H9 (cell line): ENCODE data around the gene ADGRA1. TPM values are rescaled to one million over a fixed set of nuclear protein-coding genes. Genes with fewer than 3 reads are reported as not detected.
"Not testable (repeated sequence)": the region's sequence is repeated elsewhere in the genome, so short reads cannot be mapped to it uniquely, and the experiment has no call there.

ENCODE experiments used
- DNase-seq: peaks from one replicate; pipeline ENCODE4 v3.0.0-alpha.2; 2017
- H2AFZ ChIP-seq: one replicate; pipeline ENCODE4 v1.6.1; 2013; ENCODE audit warnings: mild to moderate bottlenecking, low read length, control low read depth, moderate library complexity
- H2AK5ac ChIP-seq: 2 replicates; pipeline ENCODE4 v1.6.1; 2013; ENCODE audit warnings: low read length, control low read depth, mixed read lengths; ENCODE audit not compliant: insufficient read length
- H2BK120ac ChIP-seq: one replicate; pipeline ENCODE4 v1.6.1; 2013; ENCODE audit warnings: low read depth, mild to moderate bottlenecking, low read length, control low read depth, inconsistent platforms; ENCODE audit not compliant: poor library complexity, severe bottlenecking
- H2BK12ac ChIP-seq: 2 replicates; pipeline ENCODE4 v1.6.1; 2013; ENCODE audit warnings: low read length, control low read depth, mixed read lengths, low read depth; ENCODE audit not compliant: insufficient read length
- H2BK15ac ChIP-seq: 2 replicates; pipeline ENCODE4 v1.6.1; 2013; ENCODE audit warnings: low read depth, low read length, control low read depth
- H2BK20ac ChIP-seq: one replicate; pipeline ENCODE4 v1.6.1; 2013; ENCODE audit warnings: low read depth, mild to moderate bottlenecking, low read length, control low read depth, inconsistent platforms; ENCODE audit not compliant: poor library complexity, severe bottlenecking
- H2BK5ac ChIP-seq: 2 replicates; pipeline ENCODE4 v1.6.1; 2013; ENCODE audit warnings: low read length, control low read depth, mixed read lengths; ENCODE audit not compliant: insufficient read length
- H3K14ac ChIP-seq: 2 replicates; pipeline ENCODE4 v1.6.1; 2013; ENCODE audit warnings: low read length, control low read depth; ENCODE audit not compliant: insufficient read depth
- H3K18ac ChIP-seq: 2 replicates; pipeline ENCODE4 v1.6.1; 2013; ENCODE audit warnings: low read depth, mild to moderate bottlenecking, mixed read lengths, low read length, control low read depth; ENCODE audit not compliant: insufficient read length
- H3K23ac ChIP-seq: 2 replicates; pipeline ENCODE4 v1.6.1; 2013; ENCODE audit warnings: low read length, control low read depth, mixed read lengths, low read depth; ENCODE audit not compliant: insufficient read length
- H3K23me2 ChIP-seq: 2 replicates; pipeline ENCODE4 v1.6.1; 2013; ENCODE audit warnings: low read depth, mild to moderate bottlenecking, mixed read lengths, low read length, control low read depth; ENCODE audit not compliant: insufficient read length, poor library complexity, severe bottlenecking
- H3K27ac ChIP-seq: 2 replicates; pipeline ENCODE4 v1.5.1; 2013; ENCODE audit warnings: low read length, control low read depth, mixed read lengths, low read depth; ENCODE audit not compliant: insufficient read length
- H3K27me3 ChIP-seq: 2 replicates; pipeline ENCODE4 v1.6.1; 2013; ENCODE audit warnings: low read length, control low read depth, inconsistent platforms; ENCODE audit not compliant: insufficient read depth
- H3K4ac ChIP-seq: 2 replicates; pipeline ENCODE4 v1.6.1; 2013; ENCODE audit warnings: low read depth, mild to moderate bottlenecking, control low read depth, inconsistent platforms, low read length, moderate library complexity
- H3K4me1 ChIP-seq: 2 replicates; pipeline ENCODE4 v1.6.1; 2013; ENCODE audit warnings: low read length, control low read depth, inconsistent platforms; ENCODE audit not compliant: insufficient read depth
- H3K4me2 ChIP-seq: 2 replicates; pipeline ENCODE4 v1.6.1; 2013; ENCODE audit warnings: low read length, control low read depth, mixed read lengths; ENCODE audit not compliant: insufficient read length, insufficient read depth
- H3K56ac ChIP-seq: 2 replicates; pipeline ENCODE4 v1.6.1; 2013; ENCODE audit warnings: low read depth, mild to moderate bottlenecking, mixed read lengths, low read length, control low read depth; ENCODE audit not compliant: insufficient read length
- H3K79me1 ChIP-seq: 2 replicates; pipeline ENCODE4 v1.6.1; 2013; ENCODE audit warnings: low read depth, mild to moderate bottlenecking, moderate library complexity, low read length, control low read depth, inconsistent platforms; ENCODE audit not compliant: insufficient read depth, poor library complexity, severe bottlenecking
- H3K79me2 ChIP-seq: 2 replicates; pipeline ENCODE4 v1.6.1; 2013; ENCODE audit warnings: low read length, control low read depth, inconsistent platforms; ENCODE audit not compliant: insufficient read depth
- H3K9ac ChIP-seq: 2 replicates; pipeline ENCODE4 v1.6.1; 2013; ENCODE audit warnings: low read length, control low read depth, mixed read lengths; ENCODE audit not compliant: insufficient read length; ENCODE audit errors: extremely low read depth
- H3K9me3 ChIP-seq: one replicate; pipeline ENCODE4 v1.6.1; 2013; ENCODE audit warnings: low read depth, low read length, inconsistent platforms; ENCODE audit not compliant: control insufficient read depth
- H3T11ph ChIP-seq: one replicate; pipeline ENCODE4 v1.6.1; 2013; ENCODE audit warnings: mild to moderate bottlenecking, low read length, control low read depth, inconsistent platforms
- H4K20me1 ChIP-seq: one replicate; pipeline ENCODE4 v1.6.1; 2013; ENCODE audit not compliant: control insufficient read depth, insufficient read length, insufficient read depth
- H4K5ac ChIP-seq: 2 replicates; pipeline ENCODE4 v1.6.1; 2013; ENCODE audit warnings: low read depth, mild to moderate bottlenecking, mixed read lengths, low read length, control low read depth; ENCODE audit not compliant: insufficient read length
- H4K8ac ChIP-seq: replicated peaks from 2 replicates; pipeline ENCODE4 v1.6.1; 2013; ENCODE audit warnings: low read length, control low read depth, mixed read lengths, low read depth; ENCODE audit not compliant: insufficient read length
- H4K91ac ChIP-seq: 2 replicates; pipeline ENCODE4 v1.6.1; 2013; ENCODE audit warnings: low read depth, mild to moderate bottlenecking, moderate library complexity, mixed read lengths, low read length, control low read depth; ENCODE audit not compliant: insufficient read length
- H3K27ac Mint-ChIP-seq, 3 experiments: 2 replicates in 2 of 3; 3 replicates in 1 of 3; pipeline ENCODE4 v1.8.0; 2020 to 2021; ENCODE audit warnings: mixed read lengths in 3 of 3, mild to moderate bottlenecking in 1 of 3, moderate library complexity in 1 of 3
- H3K27me3 Mint-ChIP-seq: 2 replicates; pipeline ENCODE4 v1.8.0; 2021; ENCODE audit warnings: low read depth, mild to moderate bottlenecking, moderate library complexity, mixed read lengths
- H3K36me3 Mint-ChIP-seq, 3 experiments: 2 replicates in 2 of 3; 3 replicates in 1 of 3; pipeline ENCODE4 v1.8.0; 2020 to 2021; ENCODE audit warnings: low read depth in 3 of 3, mixed read lengths in 3 of 3; ENCODE audit not compliant: insufficient read depth in 1 of 3
- H3K4me1 Mint-ChIP-seq, 2 experiments: 2 replicates each; pipeline ENCODE4 v1.8.0; 2020; ENCODE audit warnings: mixed read lengths in 2 of 2
- H3K4me3 Mint-ChIP-seq, 2 experiments: 2 replicates in 1 of 2; 3 replicates in 1 of 2; pipeline ENCODE4 v1.8.0; 2020 to 2021; ENCODE audit warnings: mild to moderate bottlenecking in 2 of 2, mixed read lengths in 2 of 2, moderate library complexity in 1 of 2
- H3K9me3 Mint-ChIP-seq, 2 experiments: 2 replicates in 1 of 2; 3 replicates in 1 of 2; pipeline ENCODE4 v1.8.0; 2020; ENCODE audit warnings: mild to moderate bottlenecking in 2 of 2, mixed read lengths in 2 of 2, moderate library complexity in 1 of 2
- WGBS: extraction: QIAGEN DNeasy Blood & Tissue Kit; methylation state at CpG from one replicate; pipeline ENCODE4 v1.1.7; 2013; ENCODE audit warnings: missing lambda C conversion rate, low lambda C conversion rate, mixed read lengths; ENCODE audit not compliant: insufficient read length; ENCODE audit errors: extremely low coverage; 5-methylcytosine and 5-hydroxymethylcytosine counted together
- total RNA-seq: library from RNA; stranded (reverse); gene quantifications from 2 replicates; pipeline ENCODE4 v1.2.1, GENCODE V29; 2021
- TF ChIP-seq, protein P1 (sequence below): fragments of 200-600 bp; sonication (generic); conservative IDR thresholded peaks from 3 replicates; pipeline ENCODE4 v1.8.0; 2021; ENCODE audit warnings: antibody characterized with exemption, mild to moderate bottlenecking

Gene ADGRA1
- total RNA-seq, 1 experiment from 2014 or later = 0.11 TPM

DNA sequence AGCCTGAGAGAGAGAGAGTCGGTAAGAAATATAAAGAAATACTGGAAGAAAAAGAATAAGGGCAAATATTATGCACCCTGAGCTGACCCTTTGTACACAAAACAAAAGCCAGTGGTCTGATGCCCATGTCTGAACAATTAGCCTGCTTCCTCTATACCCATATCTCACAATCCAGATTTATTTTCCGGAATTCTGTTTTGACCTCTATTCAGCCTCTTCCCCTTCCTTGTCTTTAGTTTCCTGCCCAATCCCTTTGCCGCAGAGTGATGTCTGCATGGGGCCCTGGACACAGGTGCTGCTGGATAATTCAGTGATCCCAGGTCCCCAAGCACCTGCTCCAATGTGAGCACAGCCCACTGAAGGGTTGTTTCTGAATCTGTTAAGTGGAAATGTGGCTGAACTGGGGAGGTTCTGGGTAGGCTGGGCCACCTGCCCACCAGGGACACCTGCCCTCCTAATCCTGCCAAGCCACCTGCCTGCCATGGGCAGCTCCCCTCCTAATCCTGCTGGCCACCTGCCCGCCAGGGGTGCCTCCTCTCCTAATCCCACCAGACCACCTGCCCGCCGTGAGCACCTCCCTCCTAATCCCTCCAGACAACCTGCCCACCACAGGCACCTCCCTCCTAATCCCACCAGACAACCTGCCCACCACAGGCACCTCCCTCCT lies 23.0 kb downstream of the ADGRA1 start:
- WGBS = no CpG with 5 or more reads among the region's 6 CpGs
- H3K9me3 Mint-ChIP-seq = peaks cover 24 to 46% of the 10 kb centered on the region in 2 experiments
- Histone ChIP-seq H3K23ac (no peak overlapping the region), H2BK12ac (no peak overlapping the region), H2BK15ac (no peak overlapping the region; the same call in 1 of the 2 replicates), H4K5ac (no peak overlapping the region), H2AFZ (no peak overlapping the region), H2BK20ac (no peak overlapping the region), H3K23me2 (peaks cover 2% of the 10 kb centered on the region), H3T11ph (no peak overlapping the region), H3K4me2 (no peak overlapping the region), H4K8ac (no peak overlapping the region), H4K20me1 (no peaks in the 10 kb centered on the region), H3K79me2 (no peaks in the 10 kb centered on the region), H3K9ac (no peak overlapping the region), H3K27me3 (no peaks in the 10 kb centered on the region), H2AK5ac (no peak overlapping the region), H3K18ac (no peak overlapping the region), H3K9me3 (peaks cover 10% of the 10 kb centered on the region), H4K91ac (no peak overlapping the region), H3K27ac (no peak overlapping the region), H3K56ac (no peak overlapping the region), H2BK5ac (no peak overlapping the region), H3K4me1 (no peaks in the 10 kb centered on the region), H2BK120ac (no peak overlapping the region), H3K4ac (no peak overlapping the region), H3K79me1 (no peaks in the 10 kb centered on the region), H3K14ac (no peak overlapping the region)
- peaks cover 2 to 30% (median 7%) of the 10 kb centered on the region in 3 experiments; a peak in 6 of 7 replicates for H3K36me3 Mint-ChIP-seq
- no peaks in the 10 kb centered on the region for H3K4me1 Mint-ChIP-seq
- H3K4me3 Mint-ChIP-seq = no peak overlapping the region
- peaks cover 10% of the 10 kb centered on the region for H3K27me3 Mint-ChIP-seq
- no peak for DNase-seq
- no peak overlapping the region for H3K27ac Mint-ChIP-seq
- TF ChIP-seq, protein P1, sequence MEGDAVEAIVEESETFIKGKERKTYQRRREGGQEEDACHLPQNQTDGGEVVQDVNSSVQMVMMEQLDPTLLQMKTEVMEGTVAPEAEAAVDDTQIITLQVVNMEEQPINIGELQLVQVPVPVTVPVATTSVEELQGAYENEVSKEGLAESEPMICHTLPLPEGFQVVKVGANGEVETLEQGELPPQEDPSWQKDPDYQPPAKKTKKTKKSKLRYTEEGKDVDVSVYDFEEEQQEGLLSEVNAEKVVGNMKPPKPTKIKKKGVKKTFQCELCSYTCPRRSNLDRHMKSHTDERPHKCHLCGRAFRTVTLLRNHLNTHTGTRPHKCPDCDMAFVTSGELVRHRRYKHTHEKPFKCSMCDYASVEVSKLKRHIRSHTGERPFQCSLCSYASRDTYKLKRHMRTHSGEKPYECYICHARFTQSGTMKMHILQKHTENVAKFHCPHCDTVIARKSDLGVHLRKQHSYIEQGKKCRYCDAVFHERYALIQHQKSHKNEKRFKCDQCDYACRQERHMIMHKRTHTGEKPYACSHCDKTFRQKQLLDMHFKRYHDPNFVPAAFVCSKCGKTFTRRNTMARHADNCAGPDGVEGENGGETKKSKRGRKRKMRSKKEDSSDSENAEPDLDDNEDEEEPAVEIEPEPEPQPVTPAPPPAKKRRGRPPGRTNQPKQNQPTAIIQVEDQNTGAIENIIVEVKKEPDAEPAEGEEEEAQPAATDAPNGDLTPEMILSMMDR = no peak

DNA sequence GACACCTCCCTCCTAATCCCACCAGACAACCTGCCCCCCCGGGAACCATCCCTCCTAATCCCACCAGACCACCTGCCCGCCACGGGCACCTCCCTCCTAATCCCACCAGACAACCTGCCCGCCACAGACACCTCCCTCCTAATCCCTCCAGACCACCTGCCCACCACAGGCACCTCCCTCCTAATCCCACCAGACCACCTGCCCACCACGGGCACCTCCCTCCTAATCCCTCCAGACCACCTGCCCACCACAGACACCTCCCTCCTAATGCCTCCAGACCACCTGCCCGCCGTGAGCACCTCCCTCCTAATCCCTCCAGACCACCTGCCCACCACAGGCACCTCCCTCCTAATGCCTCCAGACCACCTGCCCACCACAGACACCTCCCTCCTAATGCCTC lies 23.9 kb downstream of the ADGRA1 start:
- H3K4me1 Mint-ChIP-seq, H2BK120ac ChIP-seq, H3K4me3 Mint-ChIP-seq, H3T11ph ChIP-seq, DNase-seq, H2BK12ac ChIP-seq, H2BK5ac ChIP-seq, H3K14ac ChIP-seq, H3K9ac ChIP-seq, H2AFZ ChIP-seq, H3K27me3 ChIP-seq, H3K27ac ChIP-seq, H2BK15ac ChIP-seq, H4K5ac ChIP-seq, H3K18ac ChIP-seq, H3K79me2 ChIP-seq, H4K8ac ChIP-seq, H3K4ac ChIP-seq, H3K27ac Mint-ChIP-seq, H4K91ac ChIP-seq, H3K9me3 ChIP-seq, H2BK20ac ChIP-seq, H3K23me2 ChIP-seq, H4K20me1 ChIP-seq, H3K79me1 ChIP-seq, H3K4me1 ChIP-seq, H2AK5ac ChIP-seq, H3K56ac ChIP-seq, H3K23ac ChIP-seq, H3K4me2 ChIP-seq: not testable (repeated sequence)
- peaks cover 24 to 46% of the 10 kb centered on the region in 2 experiments for H3K9me3 Mint-ChIP-seq
- H3K27me3 Mint-ChIP-seq = peaks cover 10% of the 10 kb centered on the region
- no CpG with 5 or more reads among the region's 7 CpGs for WGBS
- H3K36me3 Mint-ChIP-seq = peaks cover 2 to 30% (median 7%) of the 10 kb centered on the region in 3 experiments; a peak in 6 of 7 replicates
